Subcutaneous adipose tissue (tissue), 4 donors: ENCODE results near the gene BET1L. TPM values are rescaled to one million over a fixed set of nuclear protein-coding genes. Genes with fewer than 3 reads are reported as not detected.

ENCODE experiments used
- total RNA-seq, 4 donors: library from RNA; depleted of rRNA; stranded (reverse); fragments of >200 nt; gene quantifications; one replicate each; pipeline ENCODE4 v1.1.0, GENCODE V29; 2016
- TF ChIP-seq, protein P1 (sequence below): fragments of 450-650 bp; IDR thresholded peaks from one replicate; pipeline ENCODE4 v1.5.1; 2016; ENCODE audit warnings: low read depth, mild to moderate bottlenecking, control low read depth, antibody characterized with exemption, moderate library complexity

Gene BET1L
- total RNA-seq, 4 donors from 2014 or later = 18.6 to 26.9 (median 23.2) TPM

DNA sequence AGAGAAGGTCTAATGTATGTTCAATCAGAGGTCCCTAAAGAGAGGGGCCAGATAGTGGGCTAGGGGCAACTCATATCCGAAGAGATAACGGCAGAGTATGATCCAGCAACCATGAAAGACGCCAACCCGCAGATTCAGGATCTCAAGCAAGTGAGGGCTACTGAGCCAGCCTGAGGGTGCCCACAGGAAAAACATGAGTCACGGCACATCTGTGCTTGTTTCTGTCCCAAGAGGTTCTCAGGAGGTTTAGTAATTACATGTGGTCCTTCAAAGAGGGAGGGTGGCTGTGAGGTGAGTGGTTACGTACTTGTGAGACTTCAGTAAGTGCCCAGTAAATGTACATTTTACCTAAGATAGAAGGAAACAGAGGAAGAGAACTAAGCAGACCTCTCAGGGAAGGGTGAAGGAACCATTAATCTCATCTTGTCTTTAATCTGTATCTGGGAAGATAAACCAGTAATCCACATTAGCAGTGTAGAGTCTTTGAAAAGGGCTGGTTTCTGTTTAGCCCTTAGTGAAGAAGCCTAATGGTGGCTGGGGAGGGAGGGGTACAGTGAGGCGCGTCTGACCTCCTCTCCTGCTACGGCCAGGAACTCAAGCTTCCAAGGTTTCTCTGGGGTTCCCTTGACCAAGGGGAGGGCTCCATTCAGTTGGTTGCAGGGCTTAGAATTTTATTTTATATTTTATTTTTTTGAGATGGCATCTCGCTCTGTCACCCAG lies 18.7 kb upstream of the BET1L start:
- TF ChIP-seq, protein P1, sequence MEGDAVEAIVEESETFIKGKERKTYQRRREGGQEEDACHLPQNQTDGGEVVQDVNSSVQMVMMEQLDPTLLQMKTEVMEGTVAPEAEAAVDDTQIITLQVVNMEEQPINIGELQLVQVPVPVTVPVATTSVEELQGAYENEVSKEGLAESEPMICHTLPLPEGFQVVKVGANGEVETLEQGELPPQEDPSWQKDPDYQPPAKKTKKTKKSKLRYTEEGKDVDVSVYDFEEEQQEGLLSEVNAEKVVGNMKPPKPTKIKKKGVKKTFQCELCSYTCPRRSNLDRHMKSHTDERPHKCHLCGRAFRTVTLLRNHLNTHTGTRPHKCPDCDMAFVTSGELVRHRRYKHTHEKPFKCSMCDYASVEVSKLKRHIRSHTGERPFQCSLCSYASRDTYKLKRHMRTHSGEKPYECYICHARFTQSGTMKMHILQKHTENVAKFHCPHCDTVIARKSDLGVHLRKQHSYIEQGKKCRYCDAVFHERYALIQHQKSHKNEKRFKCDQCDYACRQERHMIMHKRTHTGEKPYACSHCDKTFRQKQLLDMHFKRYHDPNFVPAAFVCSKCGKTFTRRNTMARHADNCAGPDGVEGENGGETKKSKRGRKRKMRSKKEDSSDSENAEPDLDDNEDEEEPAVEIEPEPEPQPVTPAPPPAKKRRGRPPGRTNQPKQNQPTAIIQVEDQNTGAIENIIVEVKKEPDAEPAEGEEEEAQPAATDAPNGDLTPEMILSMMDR = no peak

DNA sequence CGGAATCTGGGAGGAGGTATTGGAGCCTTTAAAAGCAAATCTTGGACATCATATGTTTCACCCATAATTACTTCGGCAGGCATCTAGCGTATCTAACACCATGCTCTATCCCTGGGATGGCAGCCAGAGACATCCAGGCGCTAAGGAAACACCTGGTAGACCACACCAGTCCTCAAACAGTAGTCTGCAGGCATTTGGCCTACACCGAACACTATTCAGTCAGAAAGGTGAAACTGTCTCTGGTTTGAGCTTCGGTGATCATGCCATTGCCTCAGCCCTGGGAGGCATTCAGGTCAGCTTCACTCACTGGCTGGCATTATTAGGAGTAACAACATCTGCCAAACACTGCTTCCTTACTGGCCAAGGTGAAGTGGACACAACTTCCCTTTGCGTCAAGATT lies 17.2 kb upstream of the BET1L start:
- TF ChIP-seq, protein P1 = no peak

DNA sequence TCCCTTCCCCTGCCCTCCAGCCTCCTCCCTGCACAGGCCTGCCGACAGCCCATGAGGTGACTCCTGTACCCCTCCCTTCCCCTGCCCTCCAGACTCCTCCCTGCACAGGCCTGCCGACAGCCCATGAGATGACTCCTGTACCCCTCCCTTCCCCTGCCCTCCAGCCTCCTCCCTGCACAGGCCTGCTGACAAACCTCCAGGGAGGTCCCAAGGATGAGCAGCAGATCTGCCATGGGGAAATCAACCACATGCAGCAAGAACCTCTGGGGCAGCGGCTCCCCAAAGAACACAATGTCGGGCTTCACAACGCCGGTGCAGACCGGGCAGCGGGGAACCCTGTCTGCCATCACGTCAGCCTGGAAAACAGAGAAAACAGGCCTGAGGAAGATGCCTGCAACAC lies 16.7 kb upstream of the BET1L start:
- TF ChIP-seq, protein P1 = no peak

DNA sequence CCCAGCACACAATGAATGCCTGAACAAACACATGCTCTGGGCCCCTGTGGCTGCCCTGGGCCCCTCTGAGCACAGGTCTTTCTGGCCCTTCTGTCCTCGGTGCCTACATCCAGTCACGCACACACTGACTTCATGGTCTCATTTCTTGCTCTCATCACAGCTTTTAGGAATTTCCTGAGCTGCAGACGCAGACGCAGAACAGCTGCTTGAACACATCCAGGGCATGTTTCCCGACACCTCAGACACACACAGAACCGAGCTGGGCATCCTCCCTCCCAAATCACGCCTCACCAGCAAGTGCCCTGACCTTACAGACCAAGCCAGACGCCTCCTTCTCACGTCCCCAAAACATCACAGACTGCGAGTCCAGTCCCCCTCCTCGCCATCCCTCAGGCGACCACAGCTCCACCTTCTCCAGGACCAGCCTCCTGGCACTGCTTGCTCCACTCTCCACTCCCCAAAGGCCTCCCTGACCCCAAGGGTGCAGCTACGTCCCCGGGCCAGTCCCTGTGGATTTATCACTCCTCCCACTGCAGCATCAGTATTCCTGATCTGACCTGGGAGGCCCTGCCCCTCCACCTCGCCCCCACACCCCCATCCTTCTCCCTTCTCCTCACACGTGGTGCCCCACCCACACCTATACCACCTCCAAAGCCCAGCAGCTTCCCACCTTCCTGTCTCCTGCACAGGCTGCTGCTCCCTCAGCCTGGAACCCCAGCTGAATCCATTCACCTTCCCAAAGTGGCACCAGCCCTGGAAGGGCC lies 16.0 kb upstream of the BET1L start:
- TF ChIP-seq, protein P1 = no peak

DNA sequence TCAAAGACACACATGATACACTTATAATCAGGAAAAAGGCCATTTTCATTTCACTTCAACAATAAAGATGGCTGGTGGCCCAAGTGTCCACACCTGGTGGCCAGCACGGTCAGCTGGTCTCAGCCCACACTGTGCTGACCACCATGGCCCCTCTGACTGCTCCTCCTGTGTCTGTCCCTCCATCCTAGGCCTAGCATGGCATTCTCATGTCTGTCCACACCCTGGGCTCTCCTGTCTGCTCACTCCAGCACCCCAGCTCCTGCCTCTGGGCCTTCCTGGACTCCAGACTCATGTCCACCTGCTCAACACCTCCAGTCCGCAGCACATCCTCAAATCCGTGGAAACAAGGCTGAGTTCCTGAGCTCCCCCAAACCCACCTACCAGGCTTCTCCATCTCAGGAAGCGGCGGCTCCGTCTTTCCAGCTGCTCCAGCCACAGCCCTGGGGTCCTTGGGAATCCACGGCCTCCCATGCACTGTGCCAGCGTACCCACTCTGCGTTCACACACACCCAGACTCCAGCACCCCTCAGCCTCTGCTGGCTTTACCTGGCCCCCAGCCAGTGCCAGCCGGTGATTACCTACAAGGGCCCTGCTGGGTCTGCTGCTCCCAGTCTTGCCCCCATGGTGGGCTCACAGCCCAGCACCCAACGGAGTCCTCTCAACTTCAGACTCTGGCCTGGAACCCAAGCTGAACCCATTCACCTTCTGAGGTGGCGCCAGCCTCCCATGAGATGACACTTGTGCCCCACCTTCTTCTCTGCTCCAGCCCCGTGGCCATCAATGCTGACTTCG lies 15.0 kb upstream of the BET1L start:
- TF ChIP-seq, protein P1 = no peak

DNA sequence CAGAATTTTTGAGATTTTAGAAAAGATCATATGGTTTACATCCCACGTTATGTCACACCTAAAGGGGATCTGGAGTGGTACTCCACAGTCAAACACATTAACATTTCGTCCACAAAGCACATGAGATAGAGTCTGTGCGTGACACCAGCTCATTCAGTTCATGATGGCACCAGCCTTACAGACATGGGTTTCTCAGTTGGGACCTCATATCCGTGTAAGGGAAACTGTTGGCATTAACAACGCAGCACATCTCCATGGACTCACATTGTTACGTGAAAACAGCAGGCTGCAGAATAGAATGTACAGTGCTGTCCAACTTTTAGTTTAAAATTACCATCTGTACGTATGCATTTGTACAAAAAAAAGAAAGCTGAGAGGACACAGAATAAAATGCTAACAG lies 14.3 kb upstream of the BET1L start:
- TF ChIP-seq, protein P1 = no peak
